Measurements from ENCODE around the gene ACSL3.
"Not testable (repeated sequence)": the region's sequence is repeated elsewhere in the genome, so short reads cannot be mapped to it uniquely, and the experiment has no call there.

Gene ACSL3

DNA sequence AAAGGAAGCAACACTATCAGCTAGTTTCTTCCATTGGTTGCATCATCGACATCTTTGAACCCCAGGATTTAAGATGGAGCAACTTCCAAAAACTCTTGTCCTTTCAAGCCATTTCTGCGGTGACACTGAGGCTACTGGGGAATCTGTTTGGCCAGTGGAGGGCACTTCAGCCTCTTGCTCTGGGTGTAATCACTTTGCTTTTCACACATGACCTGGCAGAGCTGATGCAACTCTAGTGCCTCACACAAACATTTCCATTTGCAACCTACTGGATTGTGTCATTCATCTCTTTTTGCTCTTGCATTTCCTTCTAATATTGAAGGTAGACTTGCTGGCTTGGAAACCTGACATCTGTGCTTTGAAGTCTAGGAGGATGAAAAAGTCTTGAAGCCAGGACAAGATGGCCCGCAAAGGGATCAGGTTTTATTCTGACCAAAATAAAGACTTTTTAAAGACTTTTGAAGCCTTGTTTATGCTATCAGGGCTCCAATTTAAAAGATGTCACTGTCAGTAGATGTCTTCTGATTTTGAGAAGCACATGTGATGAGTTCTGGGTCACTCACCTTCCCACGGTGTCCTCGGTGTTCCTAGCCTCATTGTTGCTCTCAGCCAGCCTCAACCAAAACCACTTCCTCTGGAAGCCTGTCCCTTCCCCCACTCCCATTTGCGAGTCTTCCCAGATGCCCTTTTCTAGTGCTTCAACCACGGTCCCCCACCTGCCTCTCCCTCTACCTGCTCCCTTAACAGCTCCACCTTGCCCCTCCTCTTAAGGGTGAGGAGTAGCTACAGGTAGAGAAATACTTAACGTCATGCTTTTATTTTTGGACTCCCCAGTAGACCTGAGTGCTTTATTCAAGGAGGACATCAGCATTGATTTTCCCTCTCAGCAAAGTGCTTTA lies 121.4 kb downstream of the ACSL3 start:
- no peak for ATAC-seq

DNA sequence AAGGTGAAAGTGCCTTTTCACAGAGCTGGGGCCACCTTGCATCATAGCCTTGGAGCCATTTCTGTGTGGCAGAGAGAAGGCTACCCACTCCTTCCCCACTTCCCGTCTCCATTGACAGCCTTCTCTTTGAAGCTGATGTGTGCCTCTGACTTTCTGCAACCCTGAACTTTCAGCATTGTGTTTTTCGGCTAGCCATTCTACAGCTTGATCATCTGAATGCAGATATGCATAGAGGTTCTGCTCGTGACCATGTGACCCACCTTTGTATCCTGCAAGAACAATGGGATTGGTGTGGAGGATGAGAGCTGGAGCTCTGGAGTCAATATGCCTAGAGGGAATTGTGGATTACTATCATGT lies 122.1 kb downstream of the ACSL3 start:
- no peak for ATAC-seq

DNA sequence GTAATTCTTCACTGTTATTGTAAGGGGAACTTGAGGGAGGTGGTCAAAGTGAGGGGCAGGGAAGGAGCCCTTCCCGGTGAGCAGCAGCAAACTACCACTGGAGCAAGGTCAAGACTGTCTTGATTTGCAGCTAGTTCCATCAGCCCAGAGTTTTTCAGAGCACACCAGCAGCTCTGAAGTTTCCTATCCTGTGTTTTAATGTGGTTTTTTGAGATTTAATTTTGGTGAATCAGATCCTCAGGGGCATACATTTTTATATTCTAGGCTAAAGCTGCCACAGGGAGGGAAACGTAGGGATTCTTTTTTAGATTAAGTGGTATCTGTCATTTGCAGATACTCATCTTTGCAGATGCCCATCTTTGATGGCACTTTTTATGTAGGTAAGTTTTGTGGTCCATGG lies 124.1 kb downstream of the ACSL3 start:
- no peak for ATAC-seq

DNA sequence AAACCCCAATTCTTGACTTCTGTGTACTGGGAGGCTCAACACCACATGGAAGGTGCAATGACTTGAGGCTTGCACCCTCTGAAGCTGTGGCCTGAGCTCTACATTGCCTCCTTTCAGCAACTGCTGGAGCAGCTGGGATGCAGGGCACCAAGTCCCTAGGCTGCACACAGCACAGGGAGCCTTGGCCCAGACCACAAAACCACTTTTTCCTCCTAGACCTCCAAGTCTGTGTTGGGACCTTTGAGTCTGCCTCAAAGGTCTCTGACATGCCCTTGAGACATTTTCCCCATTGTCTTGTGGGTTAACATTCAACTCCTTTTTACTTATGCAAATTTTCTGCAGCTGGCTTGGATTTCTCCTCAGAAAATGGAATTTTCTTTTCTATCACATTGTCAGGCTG lies 128.6 kb downstream of the ACSL3 start:
- no peak for ATAC-seq

DNA sequence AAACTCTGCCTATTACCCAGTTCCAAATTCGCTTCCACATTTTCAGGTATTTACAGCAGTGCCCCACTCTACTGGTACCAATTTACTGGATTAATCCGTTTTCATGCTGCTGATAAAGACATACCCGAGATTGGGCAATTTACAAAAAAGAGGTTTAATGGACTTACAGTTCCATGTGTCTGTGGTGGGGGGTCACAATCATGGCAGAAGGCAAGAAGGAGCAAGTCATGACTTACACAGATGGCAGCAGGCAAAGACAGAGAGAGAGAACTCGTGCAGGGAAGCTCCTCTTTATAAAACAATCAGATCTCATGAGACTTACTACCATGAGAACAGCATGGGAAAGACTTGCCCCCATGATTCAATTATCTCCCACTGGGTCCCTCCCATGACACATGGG lies 129.4 kb downstream of the ACSL3 start:
- ATAC-seq: not testable (repeated sequence)

DNA sequence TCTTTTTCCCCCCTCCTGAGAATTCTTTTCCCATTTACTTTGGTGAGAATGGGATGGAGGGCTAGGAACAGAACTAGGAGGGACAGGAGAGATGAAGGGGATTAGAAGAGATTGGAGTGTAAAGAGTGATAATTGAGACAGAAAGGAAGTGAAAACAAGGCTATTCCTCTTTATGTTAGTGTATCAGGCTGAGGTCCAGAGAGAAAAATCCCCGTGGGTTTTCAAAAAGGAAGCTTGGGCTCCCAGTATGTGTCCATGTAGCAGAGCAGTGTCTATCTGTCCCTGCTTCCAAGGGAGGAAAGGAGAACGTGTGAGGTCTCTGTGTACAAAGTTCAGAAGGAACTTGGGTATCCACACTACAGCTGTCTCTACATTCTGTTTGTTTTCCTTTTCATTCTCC lies 131.3 kb downstream of the ACSL3 start:
- no peak for ATAC-seq

Measured in activated CD4-positive, CD25-positive, alpha-beta regulatory T cell treated with anti-CD3 and anti-CD28 coated beads, Interleukin-2, amount 50 U/mL, for 24 hours (primary cell).